Left lung (tissue), 10 donors: Measurements from ENCODE around the gene LMX1B. TPM values are rescaled to one million over a fixed set of nuclear protein-coding genes. Genes with fewer than 3 reads are reported as not detected.

Experiments
- ATAC-seq: fragments of 200-7000 bp; cut with Tn5 transposase; one replicate; pipeline ENCODE4 v1.9.1; 2020; ENCODE audit warnings: moderate library complexity
- DNase-seq, 4 donors: peaks; one replicate each; pipeline ENCODE4 v3.0.0-alpha.2; 2013 to 2020
- H3K27ac ChIP-seq, 2 donors: fragments of 200-600 bp; sonication (generic) in 1 of 2; one replicate each; pipeline versions ENCODE4 v1.5.0 to v1.8.0; 2020 to 2021
- H3K27me3 ChIP-seq, 2 donors: fragments of 200-600 bp; sonication (generic) in 1 of 2; one replicate each; pipeline versions ENCODE4 v1.5.0 to v1.8.0; 2020 to 2021
- H3K36me3 ChIP-seq, 2 donors: fragments of 200-600 bp; sonication (generic) in 1 of 2; one replicate each; pipeline versions ENCODE4 v1.5.0 to v1.8.0; 2020 to 2021
- H3K4me1 ChIP-seq, 2 donors: fragments of 200-600 bp; one replicate each; pipeline ENCODE4 v1.8.0; 2021
- H3K4me3 ChIP-seq, 2 donors: fragments of 200-600 bp; sonication (generic) in 1 of 2; one replicate each; pipeline versions ENCODE4 v1.5.0 to v1.8.0; 2020 to 2021; ENCODE audit warnings: mild to moderate bottlenecking in 1 of 2
- H3K9me3 ChIP-seq, 2 donors: fragments of 200-600 bp; sonication (generic) in 1 of 2; one replicate each; pipeline versions ENCODE4 v1.5.0 to v1.8.0; 2020 to 2021
- CTCF ChIP-seq, 2 donors: fragments of 200-600 bp; sonication (generic) in 1 of 2; IDR thresholded peaks; one replicate each; pipeline versions ENCODE4 v1.5.0 to v1.8.0; 2021; ENCODE audit warnings: antibody characterized with exemption in 2 of 2
- intact Hi-C, 2 donors: fragments of 100-400 bp; cut with DNase I; formaldehyde crosslinking; loops; one replicate each; pipeline versions ENCODE4 v1.11.2 to v1.14.2; 2022
- polyA plus RNA-seq, 6 donors: library from polyadenylated mRNA; unstranded; fragments of 120-200 nt; gene quantifications; one replicate each; pipeline ENCODE4 v1.2.1, GENCODE V29; 2013; ENCODE audit not compliant: insufficient read length in 6 of 6
- total RNA-seq, 2 donors: library from RNA; stranded (reverse); fragmentation: NEBNext Ultra II Directional; extraction: Animal tissue kit (Norgen Biotek cat#: 25700); gene quantifications; one replicate each; pipeline ENCODE4 v1.2.1, GENCODE V29; 2021
- donor health status: DM: no; HTN: yes; CAD: no.
- donor health status: DM: no; HTN: no; CAD: no.

Gene LMX1B
- total and polyA plus RNA-seq, 8 donors: 0.05 to 0.31 (median 0.20) TPM; not detected in 1

GRCh38 chr9:126695701-126696400 is 82.1 kb downstream of the LMX1B start:
- H3K27ac ChIP-seq: no peak overlapping the region

DNA sequence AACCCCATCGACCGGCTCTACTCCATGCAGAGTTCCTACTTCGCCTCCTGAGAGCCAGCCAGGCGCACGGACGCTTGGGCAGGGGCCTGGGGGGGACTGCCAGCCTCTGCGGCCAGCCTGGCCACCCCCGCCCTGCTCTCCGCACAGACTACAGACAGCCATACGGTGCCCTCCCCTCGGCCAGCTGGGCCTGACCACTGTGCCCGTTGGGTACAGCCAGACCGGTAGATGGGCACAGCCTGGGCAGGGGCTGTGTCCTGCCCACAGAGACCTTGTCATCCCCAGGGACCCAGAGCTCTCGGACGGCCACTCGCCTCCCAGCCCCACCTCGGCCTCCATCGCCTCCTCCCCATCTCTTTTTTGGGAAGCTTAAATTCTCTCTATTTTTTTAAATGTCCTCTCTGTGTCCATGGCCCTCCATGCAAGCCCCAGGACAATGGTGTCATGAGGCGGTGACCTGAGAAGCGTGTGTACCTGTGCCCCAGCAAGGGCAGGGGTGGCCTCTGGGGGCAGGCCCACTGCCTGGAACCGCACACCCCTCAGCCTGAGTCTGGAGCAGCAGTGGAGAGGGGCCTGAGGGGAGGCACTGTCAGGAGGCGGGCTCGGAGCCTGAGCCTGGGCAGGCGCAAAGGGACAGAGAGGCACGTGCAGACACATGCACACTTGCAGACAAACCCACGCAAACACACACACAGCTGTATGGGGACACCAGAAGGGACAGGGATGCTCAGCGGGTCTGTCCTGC is 82.8 kb downstream of the LMX1B start:
- TF ChIP-seq CTCF (IDR thresholded peaks at IDR 0.05): no peak
- H3K27me3 ChIP-seq: peaks cover 0 to 65% of the 10 kb centered on the region in 2 donors
- intact Hi-C loops: no loop called here
- H3K36me3 ChIP-seq: no peaks in the 10 kb centered on the region
- DNase-seq (peak in 2 of 4 donors; percentile 14 to 76), ATAC-seq (no peak)
- no peak overlapping the region for H3K27ac ChIP-seq
- H3K9me3 ChIP-seq: no peaks in the 10 kb centered on the region
- no peaks in the 10 kb centered on the region for H3K4me1 ChIP-seq
- H3K4me3 ChIP-seq: no peak overlapping the region

More at GRCh38 chr9:126695701-126696400, 82.1 kb downstream of the LMX1B start:
- Histone ChIP-seq H3K27me3 (peaks cover 0 to 64% of the 10 kb centered on the region in 2 donors), H3K9me3 (no peaks in the 10 kb centered on the region), H3K4me1 (no peaks in the 10 kb centered on the region), H3K4me3 (no peak overlapping the region), H3K36me3 (no peaks in the 10 kb centered on the region)
- ATAC-seq (no peak), DNase-seq (peak in 1 of 4 donors; percentile 9)
- intact Hi-C loops: no loop called here
- TF ChIP-seq CTCF (IDR thresholded peaks at IDR 0.05): no peak

- intact Hi-C loops: no loop called here
- no peak for TF ChIP-seq CTCF (IDR thresholded peaks at IDR 0.05)
These were observed 83.6 kb downstream of the LMX1B start for GRCh38 chr9:126697330-126697729.

DNA sequence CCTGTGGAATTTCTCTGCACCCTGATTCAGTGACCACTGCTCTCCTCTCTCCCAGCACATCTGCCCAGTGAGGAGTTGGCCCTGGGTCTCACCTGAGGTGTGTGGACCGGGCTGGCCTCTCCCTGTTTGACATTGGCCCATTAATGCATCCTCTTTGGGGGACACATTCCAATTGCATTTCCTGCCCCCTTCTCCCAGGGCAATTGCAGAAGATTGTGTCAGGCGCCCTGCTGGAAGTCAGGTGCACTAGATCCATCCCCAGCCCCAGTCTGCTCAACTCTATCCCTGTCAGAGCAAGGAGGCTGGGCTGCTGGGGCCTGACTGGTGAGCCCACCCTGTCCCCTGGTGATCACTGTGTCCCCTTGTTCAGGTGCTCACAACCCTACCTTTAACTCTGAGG is 84.5 kb downstream of the LMX1B start:
- TF ChIP-seq CTCF (IDR thresholded peaks at IDR 0.05): no peak
- peak in 1 of 4 donors; percentile 8 for DNase-seq

More at GRCh38 chr9:126697330-126697729, 83.6 kb downstream of the LMX1B start:
- DNase-seq: peak in 1 of 4 donors; percentile 12
- ATAC-seq: no peak
- Histone ChIP-seq H3K36me3 (no peaks in the 10 kb centered on the region), H3K9me3 (no peaks in the 10 kb centered on the region), H3K4me1 (no peaks in the 10 kb centered on the region), H3K27ac (no peak overlapping the region), H3K4me3 (no peak overlapping the region), H3K27me3 (peaks cover 0 to 65% of the 10 kb centered on the region in 2 donors)

DNA sequence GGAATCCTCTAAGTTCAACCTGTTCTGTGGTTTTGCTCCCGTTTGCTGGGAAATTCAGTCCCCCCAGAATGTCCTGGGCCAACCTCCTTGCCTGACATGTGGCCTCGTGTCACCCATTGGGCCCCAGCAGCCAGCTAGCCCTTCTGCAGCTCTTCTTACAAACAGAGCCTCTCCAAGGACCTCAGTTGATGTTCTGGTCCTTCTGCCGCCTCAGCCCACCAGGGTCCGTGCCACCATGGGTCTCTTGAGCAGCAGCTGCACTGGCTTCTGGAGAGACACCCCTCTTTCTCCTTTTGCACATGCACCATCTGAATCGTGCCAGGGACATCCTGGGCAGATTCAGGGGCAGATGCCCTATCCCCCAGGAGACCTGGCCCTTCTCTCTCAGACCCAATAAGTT is 85.0 kb downstream of the LMX1B start:
- Histone ChIP-seq H3K4me3 (no peak overlapping the region), H3K9me3 (no peaks in the 10 kb centered on the region), H3K27ac (no peak overlapping the region), H3K4me1 (no peaks in the 10 kb centered on the region), H3K27me3 (peaks cover 8 to 69% of the 10 kb centered on the region in 2 donors), H3K36me3 (no peaks in the 10 kb centered on the region)
- ATAC-seq (no peak), DNase-seq (no peak)
- intact Hi-C loops: no loop called here
- no peak for TF ChIP-seq CTCF (IDR thresholded peaks at IDR 0.05)

More for the DNA sequence above, 84.5 kb downstream of the LMX1B start:
- intact Hi-C loops: no loop called here
- ATAC-seq: no peak
- no peaks in the 10 kb centered on the region for H3K9me3 ChIP-seq
- no peaks in the 10 kb centered on the region for H3K36me3 ChIP-seq
- no peaks in the 10 kb centered on the region for H3K4me1 ChIP-seq
- H3K27me3 ChIP-seq: peaks cover 3 to 69% of the 10 kb centered on the region in 2 donors
- no peak overlapping the region for H3K27ac ChIP-seq
- H3K4me3 ChIP-seq: no peak overlapping the region
